Frontal cortex (tissue), 4 donors: ENCODE measurements around the gene PFDN1. TPM values are rescaled to one million over a fixed set of nuclear protein-coding genes. Genes with fewer than 3 reads are reported as not detected.
"Not testable (repeated sequence)": the region's sequence is repeated elsewhere in the genome, so short reads cannot be mapped to it uniquely, and the experiment has no call there.

Experiments used
- DNase-seq, 2 donors: peaks; one replicate each; pipeline ENCODE4 v3.0.0; 2012; ENCODE audit warnings: low spot score in 2 of 2
- FAIRE-seq: peaks from 2 replicates; lab custom pipeline; 2012; peaks lifted over from hg19 to GRCh38; lab: Jason Lieb, UNC
- total RNA-seq: library from RNA; depleted of rRNA; stranded (reverse); fragments of >200 nt; gene quantifications from one replicate; pipeline ENCODE4 v1.2.3, GENCODE V29; 2014
- donor health status: control.
- donor health status: control.
- donor health status: control.

PFDN1 gene, protein sequence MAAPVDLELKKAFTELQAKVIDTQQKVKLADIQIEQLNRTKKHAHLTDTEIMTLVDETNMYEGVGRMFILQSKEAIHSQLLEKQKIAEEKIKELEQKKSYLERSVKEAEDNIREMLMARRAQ
- 44.8 TPM for total RNA-seq

DNA sequence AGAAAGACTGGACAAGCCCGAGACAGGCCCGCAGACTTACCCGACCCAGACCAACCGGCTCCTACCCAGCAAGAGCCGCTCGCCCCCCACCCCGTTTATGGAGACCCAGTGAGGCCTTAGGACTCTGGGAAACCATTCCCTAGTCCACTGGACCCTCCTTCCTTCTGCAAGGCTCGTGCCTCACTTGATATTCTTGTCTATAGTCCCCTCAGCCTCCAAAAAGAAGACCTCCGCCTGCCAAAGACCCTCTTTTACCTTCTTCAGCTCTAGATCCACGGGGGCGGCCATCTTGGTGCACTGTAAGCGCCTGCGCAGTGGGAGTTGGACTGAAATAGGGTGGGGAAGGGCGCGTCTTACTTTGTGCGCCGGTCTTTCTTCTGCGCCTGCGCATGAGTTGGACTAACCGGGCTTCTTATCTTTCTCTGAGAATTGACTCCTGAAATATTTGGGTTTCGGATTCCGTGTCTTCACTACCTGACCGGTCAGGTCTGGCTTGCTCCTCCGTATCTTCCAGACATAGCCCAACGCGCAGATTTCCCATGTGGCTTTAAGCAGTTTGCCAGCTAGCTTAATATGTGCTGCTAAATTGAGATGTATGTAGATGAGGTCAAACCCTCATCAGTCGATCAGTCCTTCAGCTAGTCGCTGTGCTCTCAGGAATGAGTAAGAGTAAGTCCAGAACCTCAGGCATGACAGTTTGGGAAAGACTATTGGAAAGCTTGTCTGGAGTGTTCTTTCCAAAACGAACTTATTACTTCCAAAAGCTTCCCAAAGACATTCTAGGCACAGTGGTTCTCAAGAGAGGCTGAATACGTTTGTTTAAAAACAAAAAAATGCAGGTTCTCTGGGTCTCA is at the start of gene PFDN1:
Gene PFDN1, minus strand, starts transcription at position 316 of the 854 bp plus-strand sequence. Its CDS starts 28 bp downstream, at position 288.
- no peak for FAIRE-seq
- peak; percentile 50 to 81 for DNase-seq

DNA sequence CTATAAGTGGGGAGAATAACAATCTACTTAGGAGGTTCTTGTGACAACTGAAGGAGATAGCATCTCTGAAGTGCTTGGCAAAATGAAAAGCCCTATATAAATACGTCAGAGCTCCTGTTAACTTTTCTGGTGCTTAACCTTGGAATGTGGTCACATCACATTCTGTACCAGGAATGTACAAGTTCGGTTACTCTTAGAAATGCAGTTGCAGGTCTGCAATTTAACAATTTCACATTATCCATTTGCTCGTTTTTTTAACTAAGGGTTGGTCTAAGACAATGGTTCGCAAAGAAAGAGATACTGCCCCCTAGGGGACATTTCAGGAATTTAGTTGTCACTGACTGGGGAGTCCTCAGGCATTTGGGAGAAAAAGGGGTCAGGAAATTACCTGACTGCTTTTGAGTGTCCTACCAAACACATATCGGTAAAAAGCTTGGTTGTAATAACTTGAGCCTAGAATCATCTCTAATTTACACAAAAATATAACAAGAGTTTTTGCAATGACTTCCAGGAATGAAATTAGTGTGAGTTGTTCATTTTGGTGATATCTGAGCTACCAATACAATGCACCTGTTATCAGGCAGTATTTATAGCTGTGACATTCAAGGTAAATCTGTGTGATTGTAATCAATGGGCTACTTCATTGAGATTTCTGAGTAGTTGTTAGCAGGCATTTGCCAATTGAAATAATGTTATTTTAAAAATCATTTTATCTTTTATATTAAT is 48.9 kb upstream of the PFDN1 start:
- FAIRE-seq, result no peak
- DNase-seq, result peak in 1 of 2 donors; percentile 57

DNA sequence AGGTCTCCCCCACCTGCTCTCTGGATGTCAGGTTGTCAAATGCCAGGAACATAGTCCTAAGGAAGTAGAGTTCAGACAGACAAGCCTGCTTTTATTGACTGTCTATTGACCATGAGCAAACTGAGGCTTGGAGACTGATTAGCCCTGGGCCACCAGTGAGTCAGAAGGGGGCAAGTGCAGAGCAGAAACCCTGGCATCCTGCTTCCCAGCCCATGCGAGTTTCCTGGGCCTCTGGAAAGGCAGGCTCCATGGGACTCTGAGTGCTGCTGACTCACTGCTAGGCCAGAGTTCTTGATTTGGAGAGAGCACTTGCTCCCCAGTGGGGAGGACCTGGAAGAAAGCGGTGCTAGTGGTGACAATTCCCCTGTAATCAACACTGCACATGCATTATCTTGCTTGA is 46.3 kb upstream of the PFDN1 start:
- DNase-seq (no peak), FAIRE-seq (no peak)

DNA sequence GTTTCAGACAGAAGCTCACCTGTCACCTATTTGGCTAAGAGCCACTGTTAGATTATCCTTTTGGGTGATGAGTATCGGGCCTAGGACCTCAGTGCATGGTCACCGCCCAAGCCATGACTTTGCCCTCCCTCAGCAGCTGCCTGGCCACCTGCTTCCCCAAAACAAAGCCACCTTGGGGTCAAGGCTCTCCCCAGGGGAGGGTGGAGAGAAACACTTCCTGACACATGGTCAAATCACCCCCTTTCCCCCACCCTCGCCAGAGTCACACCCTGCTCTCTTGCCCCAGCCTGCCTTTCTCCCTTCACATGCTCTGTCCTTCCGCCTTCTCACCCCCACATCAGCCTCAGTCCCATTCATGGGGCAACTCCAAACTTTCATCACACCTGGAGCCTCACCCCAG is 45.2 kb upstream of the PFDN1 start:
- no peak for DNase-seq
- no peak for FAIRE-seq

DNA sequence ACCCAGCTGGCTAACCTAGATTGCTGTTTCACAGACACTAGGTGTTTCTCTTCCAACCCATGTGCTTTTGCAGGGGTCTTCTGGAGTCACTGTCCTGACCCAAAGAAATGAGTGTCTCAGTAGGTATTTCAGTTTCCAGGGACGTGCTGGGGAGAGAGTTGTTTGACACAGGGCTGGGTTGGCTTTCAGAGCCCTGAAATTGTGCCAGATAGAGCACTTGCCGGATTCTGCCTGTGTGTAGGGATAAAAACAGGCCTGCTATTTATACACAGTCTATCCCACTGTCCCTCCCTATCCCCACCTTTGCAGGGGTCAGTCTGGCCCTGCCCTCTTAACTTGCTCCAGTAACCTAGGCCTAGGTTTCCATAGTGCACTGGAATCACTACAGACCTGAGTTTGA is 44.5 kb upstream of the PFDN1 start:
- DNase-seq (no peak), FAIRE-seq (no peak)

DNA sequence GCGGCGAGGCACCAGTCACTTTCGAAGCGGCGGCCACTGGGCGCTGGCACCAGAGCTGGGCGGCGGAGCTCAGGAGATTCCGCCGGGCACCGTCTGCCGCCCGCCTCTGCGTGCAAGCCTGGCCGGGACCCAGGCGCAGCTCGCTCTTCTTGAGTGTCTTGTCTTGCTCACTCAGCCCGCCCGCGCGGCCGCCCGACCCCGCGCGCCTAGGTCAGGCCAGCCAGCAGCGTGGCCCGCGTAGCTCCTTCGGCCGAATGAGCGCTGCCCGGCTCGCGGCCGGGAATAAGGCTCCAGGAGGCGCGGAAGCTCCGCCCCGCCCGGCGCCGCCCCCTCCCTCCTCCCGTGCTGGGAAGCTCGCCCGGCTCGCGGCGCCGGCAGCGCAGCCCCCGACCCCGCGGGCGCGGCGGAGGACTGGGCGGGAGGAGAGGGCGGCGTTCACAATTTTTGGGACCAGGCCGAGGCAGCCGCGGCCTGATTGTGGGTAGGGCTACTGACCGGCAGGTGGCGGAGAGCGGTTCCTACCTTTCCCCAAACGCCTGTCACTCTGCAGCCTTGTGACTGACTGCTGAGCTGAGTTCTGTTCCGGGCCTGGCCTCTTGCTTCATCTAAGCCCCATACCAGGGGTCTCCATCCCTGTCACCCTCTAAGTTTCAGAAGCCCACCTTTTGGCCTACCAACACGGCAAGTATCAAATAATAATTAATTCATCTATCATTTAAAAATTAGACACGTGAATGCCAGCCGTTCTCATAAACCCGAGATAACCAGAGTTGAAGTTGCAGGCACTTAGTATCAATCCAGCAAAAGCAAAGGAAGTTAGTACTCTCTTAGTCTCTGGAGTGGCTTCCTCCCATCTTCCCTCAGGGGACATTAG is 43.7 kb upstream of the PFDN1 start, which contains the start of gene HBEGF:
Gene HBEGF, minus strand, starts transcription at position 256 of the 874 bp plus-strand sequence. CDS start 275 bp downstream, outside the sequence.
- DNase-seq (peak; percentile 93 to 94), FAIRE-seq (no peak)

DNA sequence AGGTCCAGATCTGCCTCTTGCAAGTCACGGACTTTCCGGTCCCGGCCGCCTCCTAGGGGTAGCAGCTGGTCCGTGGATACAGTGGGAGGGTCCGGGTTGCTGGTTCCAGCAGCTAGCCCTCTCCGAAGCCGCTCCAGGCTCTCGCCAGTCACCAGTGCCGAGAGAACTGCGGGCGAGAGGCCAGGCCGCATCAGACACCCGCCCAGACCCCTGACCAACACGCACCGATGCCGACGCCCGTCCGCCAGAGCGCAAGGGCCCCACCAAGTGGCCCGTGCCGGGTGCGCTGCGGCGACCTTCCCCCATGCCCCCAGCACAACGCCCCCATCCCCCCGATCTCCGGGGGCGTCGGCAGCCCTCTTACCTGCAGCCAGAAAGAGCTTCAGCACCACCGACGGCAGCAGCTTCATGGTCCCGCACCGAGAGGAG is 43.0 kb upstream of the PFDN1 start:
- DNase-seq (peak; percentile 74 to 75), FAIRE-seq (no peak)

DNA sequence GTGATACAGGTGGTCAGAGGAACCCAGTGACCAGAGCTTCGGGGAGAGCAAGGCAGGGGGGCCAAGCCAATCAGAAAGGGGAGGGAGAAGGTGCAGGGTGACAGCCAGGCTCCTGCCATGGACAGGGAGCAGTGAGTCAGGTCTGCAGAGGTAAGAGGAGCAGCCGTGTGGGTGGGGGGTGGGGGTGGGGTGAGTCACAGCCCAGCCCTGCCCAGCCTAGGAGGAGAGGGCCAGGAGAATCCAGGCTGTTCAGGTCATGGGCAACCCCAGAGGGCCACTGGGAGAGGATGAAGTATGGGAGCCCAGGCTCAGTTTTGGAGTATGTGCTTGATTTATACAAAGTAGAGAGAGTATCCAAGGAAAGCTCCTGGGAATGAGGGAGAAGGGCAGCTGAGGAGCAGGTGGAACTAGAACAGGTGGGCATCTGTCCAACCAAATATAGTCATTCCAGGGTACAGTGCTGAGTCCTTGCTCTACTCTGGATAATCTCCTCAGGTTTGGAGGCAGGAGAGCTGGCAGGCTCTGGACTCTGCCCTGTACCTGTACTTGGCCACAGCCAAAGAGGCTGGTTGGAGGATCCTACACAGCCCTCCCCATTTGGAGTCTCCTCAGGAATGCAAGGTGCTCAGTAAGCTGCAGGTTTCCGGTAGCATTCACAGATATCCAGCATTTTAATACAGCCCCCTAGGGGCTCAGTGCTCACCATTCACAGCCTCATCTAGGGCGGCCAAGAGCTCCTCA is 42.0 kb upstream of the PFDN1 start:
- DNase-seq (no peak), FAIRE-seq (no peak)

DNA sequence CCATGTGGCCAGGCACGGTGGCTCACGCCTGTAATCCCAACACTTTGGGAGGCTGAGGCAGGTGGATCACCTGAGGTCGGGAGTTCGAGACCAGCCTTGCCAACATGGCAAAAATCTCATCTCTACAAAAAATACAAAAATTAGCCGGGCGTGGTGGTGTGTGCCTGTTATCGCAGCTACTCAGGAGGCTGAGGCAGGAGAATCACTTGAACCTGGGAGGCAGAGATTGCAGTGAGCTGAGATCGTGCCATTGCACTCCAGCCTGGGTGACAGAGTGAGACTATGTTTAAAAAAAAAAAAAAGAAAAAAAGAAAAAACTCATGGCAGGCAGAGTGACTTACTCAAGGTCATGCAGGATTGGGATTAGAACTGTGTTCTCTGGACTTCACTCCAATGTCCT is 40.9 kb upstream of the PFDN1 start:
- not testable (repeated sequence) for DNase-seq, FAIRE-seq

DNA sequence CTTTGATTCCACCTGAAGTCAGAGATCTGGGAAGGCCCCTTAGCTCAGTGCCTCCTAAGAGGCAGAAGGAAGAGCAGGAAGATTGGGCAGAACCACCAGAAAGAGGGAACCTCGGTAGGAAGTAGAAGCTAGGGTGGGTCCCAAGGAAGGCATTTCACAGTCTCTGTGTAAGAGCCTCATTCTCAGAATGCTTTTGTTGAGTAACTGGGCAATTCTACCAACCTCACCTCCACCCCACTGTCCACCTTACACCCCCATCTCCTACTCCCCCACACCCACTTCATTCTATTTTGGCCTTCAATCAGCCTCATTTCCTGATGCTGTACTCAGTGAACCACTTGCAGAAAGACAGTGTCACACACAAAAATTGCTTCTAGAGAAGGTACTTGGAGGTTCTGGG is 40.0 kb upstream of the PFDN1 start:
- no peak for DNase-seq
- FAIRE-seq, result no peak

DNA sequence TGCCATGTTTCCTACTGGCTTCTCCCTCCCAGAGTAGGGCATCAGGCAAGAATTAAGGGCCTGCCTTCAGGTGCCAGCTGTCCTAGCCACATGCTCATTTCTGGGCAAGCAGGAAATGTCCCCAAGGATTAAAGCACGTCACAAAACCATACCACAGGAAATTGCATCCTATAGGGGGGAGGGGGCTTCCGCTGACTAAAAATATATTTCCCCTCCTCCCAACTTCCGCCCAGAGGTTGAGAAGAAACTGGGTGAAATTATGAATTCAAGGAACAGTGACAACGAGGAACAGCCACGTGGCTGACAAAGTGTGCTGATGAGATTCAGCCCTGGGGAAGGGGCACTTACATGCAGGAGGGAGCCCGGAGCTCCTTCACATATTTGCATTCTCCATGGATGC is 39.4 kb upstream of the PFDN1 start:
- FAIRE-seq (no peak), DNase-seq (no peak)

DNA sequence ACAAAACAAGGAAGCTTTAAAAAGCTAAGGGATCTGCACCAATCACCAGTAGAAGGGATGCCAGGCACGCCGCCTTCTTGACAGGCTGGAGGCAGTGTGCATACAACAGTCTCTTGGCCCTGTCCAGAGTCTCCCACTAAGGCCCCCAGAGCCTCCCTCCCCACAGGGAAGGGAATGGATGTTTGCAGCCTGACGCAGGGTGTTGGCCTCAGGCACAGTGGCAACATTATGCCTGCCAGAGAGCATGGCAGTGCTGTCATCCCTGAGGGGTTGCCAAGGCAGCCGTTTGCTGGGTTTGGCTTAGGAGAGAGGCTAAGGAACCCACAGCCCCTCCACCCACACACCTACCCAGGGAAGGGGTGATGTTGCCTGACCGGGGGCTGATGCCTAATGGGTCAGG is 38.7 kb upstream of the PFDN1 start:
- FAIRE-seq (no peak), DNase-seq (peak in 1 of 2 donors; percentile 56)

DNA sequence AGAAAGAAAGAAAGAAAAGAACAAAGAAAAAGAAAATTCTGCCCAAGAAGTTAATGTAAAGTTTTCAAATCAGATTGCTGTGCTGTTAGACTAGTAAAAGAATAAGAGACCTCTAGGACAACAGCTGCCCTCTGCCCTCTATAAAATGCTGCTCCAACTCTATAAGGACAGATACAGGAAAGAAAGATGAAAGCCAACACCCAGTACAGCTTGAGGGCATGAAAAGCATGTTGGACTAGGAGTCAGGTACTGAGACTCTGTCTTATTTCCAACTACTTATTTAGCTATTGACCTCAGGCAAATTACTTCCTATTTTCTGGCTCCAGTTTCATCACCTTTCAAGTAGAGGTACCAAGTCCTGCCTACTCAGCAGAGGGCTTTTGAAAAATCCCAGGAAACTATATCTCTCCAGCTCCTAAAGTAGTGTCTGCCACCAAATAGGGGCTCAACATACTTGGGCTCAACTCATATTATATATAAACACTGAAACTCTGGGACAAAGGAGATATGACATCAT is 37.8 kb upstream of the PFDN1 start:
- DNase-seq (no peak), FAIRE-seq (no peak)

DNA sequence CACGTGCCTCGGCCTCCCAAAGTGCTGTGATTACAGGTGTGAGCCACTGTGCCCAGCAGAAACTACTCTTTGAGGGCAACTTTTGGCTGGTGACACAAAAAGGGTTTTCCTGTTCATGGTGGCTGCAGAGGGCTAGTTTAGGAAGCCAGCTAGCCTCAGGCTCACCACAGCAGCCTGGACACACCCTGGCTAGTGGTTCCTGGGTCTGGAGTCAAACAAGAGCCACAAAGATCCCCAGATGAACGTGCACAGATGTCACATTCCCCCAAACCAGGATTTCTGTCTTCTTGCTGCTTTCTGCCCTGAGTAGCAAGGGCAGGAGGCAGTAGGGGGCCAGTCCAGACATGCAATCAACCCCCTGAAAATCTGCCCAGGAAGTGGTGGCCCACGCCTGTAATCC is 36.7 kb upstream of the PFDN1 start:
- no peak for DNase-seq
- no peak for FAIRE-seq

DNA sequence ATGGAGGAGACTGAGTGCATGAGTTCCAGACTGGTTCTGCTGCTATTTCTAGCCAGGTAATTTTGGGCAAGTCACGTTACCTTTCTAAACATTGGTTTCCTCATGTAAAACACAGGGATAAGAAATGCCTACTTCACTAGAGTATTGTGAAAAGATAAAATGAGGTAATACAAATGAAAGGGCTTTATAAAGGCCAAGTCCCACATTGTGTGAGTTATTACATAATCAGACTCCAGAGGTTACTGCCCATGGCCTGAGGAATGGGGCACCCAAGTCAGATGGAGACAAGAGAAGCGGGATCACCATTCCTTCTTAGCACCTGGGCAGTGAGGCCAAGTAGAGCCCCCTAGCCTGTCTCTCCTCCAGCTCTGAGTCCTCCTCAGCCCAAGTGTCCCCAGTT is 36.0 kb upstream of the PFDN1 start:
- DNase-seq (no peak), FAIRE-seq (no peak)

DNA sequence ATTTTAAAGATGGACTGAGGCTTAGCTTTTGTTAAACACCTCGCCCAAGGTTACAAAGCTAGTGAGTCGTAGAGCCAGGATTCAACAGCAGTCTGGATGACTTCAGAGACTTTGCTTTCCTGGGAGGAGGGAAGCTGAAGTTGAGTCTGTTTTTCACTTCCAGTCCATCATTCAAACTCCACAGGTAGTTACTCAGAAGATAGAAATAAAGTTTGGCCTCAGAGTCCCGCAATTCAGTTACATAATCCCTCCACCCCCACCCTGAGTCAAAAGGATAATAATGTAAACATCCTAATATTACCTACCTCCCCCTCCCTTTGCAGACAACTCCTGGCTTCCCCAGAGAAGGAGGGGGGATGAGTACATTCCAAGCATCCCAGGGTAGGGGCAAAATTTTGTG is 35.4 kb upstream of the PFDN1 start:
- FAIRE-seq, result no peak
- DNase-seq, result no peak

DNA sequence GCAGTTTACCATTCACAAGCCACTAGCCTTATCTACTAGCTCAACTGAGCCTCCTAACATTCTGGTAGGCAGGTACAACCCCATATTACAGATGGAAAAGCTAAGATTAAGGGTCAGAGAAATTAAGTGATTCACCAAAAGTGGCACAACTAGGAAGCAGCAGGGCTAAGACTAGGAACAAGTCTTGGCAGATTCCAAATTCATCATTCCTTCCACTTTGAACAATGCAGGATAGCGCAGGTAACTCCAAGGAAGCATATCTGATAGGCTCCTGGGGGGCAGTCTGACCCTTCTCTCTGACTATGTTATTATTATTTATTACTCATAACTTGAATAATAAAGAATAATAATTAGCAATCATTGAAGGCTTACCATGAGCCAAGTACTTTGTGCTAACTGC is 35.0 kb upstream of the PFDN1 start:
- DNase-seq (no peak), FAIRE-seq (no peak)

DNA sequence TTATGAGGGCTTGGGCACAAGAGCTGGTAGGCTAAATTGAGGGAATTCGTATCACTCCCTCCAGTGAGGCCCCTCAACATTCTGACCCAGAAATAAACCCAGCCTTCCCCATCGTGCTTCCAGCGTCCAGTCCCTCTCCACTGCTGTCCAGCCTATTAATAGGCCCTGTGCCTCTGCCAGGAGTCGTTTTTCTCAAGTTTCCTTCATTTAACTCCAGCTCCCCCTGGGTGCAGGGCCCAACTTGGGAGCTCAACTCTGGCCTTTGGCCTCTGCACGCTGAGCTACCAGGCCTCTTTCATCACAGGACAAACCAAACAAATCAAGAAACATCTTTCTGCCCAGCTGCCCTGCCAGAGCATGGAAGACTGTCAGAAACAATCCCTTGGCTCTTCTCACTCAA is 33.5 kb upstream of the PFDN1 start:
- FAIRE-seq (no peak), DNase-seq (no peak)

DNA sequence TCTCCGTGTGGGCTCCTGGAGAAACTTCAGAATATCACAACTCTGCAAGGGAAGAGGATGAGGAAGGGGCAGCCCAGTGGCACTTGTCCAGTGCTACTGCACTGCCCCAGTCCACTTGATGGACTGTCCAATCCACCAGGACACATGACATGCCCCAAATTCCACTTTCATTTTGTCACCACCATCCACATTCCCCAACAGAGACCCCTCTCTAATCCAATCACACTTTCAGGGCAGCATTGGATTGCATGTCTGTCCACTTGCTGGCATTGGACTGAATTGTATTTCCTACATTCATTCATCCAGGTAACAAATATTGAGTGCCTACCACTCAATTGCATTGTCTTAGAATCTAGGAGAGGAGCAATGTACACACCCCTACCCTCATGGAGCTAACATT is 28.7 kb upstream of the PFDN1 start:
- DNase-seq, result no peak
- no peak for FAIRE-seq
